IPS DF 6.9 (cell line): ENCODE data around the gene ZNF26.
"Not testable (repeated sequence)": the region's sequence is repeated elsewhere in the genome, so short reads cannot be mapped to it uniquely, and the experiment has no call there.

Experiments used
- DNase-seq: peaks from one replicate; pipeline ENCODE4 v3.0.0-alpha.2; 2013; ENCODE audit warnings: low read depth, low spot score
- H3K27ac ChIP-seq: one replicate; pipeline ENCODE4 v1.5.1; 2013; ENCODE audit warnings: low read length, control low read depth
- H3K27me3 ChIP-seq: 2 replicates; pipeline ENCODE4 v1.6.1; 2013; ENCODE audit warnings: mild to moderate bottlenecking, low read length; ENCODE audit not compliant: control insufficient read depth, insufficient read depth
- H3K36me3 ChIP-seq: 2 replicates; pipeline ENCODE4 v1.6.1; 2013; ENCODE audit warnings: low read length; ENCODE audit not compliant: control insufficient read depth, insufficient read depth
- H3K4me1 ChIP-seq: 2 replicates; pipeline ENCODE4 v1.6.1; 2013; ENCODE audit warnings: low read length; ENCODE audit not compliant: control insufficient read depth, insufficient read depth
- H3K4me3 ChIP-seq: 2 replicates; pipeline ENCODE4 v1.5.1; 2013; ENCODE audit warnings: mild to moderate bottlenecking, low read length
- H3K9me3 ChIP-seq: 2 replicates; pipeline ENCODE4 v1.6.1; 2013; ENCODE audit warnings: low read length, inconsistent platforms; ENCODE audit not compliant: control insufficient read depth, insufficient read depth
- WGBS: extraction: QIAGEN DNeasy Blood & Tissue Kit; methylation state at CpG from one replicate; pipeline ENCODE4 v1.1.7; 2013; ENCODE audit warnings: mixed read lengths, missing lambda C conversion rate; ENCODE audit not compliant: insufficient read length, insufficient coverage; 5-methylcytosine and 5-hydroxymethylcytosine counted together

The ZNF26 gene

DNA sequence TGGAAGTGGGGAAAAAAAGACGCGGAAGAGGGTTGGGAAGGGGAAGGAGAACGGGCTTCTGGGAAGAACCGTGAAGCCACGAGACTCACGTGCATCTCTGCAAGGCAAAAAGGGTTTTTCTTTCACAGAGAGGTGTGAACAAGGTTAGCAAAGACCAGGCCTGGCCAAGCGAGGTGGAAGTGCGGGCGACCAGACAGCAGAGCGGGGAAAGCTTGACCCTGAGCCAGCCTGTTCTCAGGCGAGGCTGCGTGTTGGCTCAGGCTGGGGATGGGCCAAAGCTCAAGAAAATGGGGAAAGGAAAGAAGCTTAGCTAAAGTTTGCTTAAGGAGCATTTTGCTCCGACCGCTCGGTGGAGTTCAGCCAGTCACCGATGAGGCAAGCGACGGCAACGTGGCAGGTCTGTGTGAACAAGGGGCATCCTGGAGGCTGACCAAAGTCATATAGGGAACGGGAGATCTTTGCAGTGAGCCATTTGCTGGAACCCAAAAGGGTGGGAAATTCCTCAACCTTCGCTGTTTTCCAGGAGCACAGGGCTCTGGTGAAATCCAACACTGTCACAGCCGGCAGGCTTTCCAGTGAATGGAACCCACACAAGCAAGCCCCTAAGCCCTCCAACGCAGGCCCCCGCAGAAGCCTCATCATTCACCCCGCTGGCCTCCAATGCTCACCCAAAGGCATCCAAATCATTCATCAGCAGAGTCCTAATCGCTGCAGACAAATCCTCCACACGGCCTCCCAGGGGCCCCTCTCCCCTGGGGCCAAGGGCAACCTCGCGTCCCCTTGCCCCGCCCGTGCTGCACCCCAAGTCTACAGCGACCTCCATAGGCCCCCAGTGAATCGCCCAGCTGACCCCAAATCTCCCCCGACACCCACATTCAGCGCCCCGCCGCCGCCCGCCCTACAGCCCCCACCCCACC is 30.8 kb upstream of the ZNF26 start:
- Histone ChIP-seq H3K9me3 (peaks cover 17% of the 10 kb centered on the region), H3K4me1 (0 out of 2 replicates have a peak, but pooled peaks cover 1% of the 10 kb centered on the region), H3K27me3 (no peaks in the 10 kb centered on the region), H3K27ac (no peak overlapping the region), H3K36me3 (peaks cover 5% of the 10 kb centered on the region; the same call in 1 of the 2 replicates), H3K4me3 (peak overlapping the region; percentile 58; the same call in 1 of the 2 replicates)
- DNase-seq = no peak
- 100% methylated on average over 3 of the region's 39 CpGs for WGBS

DNA sequence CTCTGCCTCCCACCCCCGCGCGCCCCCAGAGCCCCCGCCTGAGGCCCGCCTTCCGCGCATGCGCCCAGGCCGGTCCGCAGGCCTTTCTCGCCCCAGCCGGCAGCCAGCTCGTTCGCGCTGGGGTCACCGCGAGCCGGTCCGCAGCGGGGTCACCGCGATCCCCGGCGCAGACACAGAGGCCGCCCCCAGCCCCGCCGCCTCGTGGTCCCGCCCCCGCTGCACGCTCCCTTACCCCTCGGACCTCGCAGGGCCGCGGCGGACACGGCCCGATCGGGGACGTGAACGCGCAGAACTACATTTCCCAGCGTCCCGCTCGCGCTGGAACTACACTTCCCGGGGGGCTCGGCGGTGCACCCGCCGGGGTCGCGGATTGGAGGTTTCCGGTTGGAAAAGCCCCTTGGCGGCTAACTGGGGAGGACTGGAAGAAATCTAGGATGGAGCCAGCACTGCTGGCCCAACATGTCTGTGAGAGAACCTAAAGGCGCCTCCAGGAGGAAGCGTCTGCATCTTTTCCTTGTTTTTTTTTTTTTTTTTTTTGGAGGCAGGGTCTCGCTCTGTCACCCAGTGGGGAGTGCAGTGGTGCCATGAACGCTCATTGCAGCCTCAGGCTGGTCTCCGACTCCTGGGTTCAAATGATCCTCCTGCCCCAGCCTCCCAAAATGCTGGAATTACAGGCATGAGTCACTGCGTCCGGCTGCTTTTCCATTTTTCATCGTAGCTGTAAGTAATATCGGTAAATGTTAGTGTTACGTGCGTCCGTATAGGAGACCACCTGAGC is 30.0 kb upstream of the ZNF26 start, which contains the start of gene ZNF605:
TSS of gene ZNF605 (minus strand) at position 296 of the 778 bp plus-strand sequence. CDS start 10,671 bp downstream, outside the sequence.
- H3K9me3 ChIP-seq = peaks cover 15% of the 10 kb centered on the region
- DNase-seq = peak; percentile 71
- WGBS = no CpG with 5 or more reads among the region's 67 CpGs
- H3K27me3 ChIP-seq = no peaks in the 10 kb centered on the region
- H3K27ac ChIP-seq = no peak within 1 kb of the TSS
- peaks cover 5% of the 10 kb centered on the region; the same call in 1 of the 2 replicates for H3K36me3 ChIP-seq
- H3K4me3 ChIP-seq = peak within 1 kb of the TSS; percentile 58; the same call in 1 of the 2 replicates
- 0 out of 2 replicates have a peak, but pooled peaks cover 1% of the 10 kb centered on the region for H3K4me1 ChIP-seq

DNA sequence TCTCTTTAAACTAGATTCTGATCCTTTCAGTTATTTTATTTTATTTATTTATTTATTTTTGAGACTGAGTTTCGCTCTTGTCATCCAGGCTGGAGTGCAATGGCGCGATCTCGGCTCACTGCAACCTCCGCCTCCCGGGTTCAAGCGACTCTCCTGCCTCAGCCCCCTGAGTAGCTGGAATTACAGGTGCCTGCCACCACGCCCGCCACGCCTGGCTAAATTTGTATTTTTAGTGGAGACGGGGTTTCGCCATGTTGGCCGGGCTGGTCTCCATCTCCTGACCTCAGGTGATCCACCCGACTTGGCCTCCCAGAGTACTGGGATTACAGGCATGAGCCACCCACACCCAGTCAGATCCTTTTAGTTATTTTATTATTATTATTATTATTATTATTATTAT is 24.4 kb upstream of the ZNF26 start:
- not testable (repeated sequence) for DNase-seq, H3K9me3 ChIP-seq, H3K36me3 ChIP-seq, H3K27ac ChIP-seq, H3K4me1 ChIP-seq, H3K4me3 ChIP-seq, H3K27me3 ChIP-seq
- no CpG with 5 or more reads among the region's 14 CpGs for WGBS

GRCh38 chr12:132963947-132964346 is 22.2 kb upstream of the ZNF26 start:
- not testable (repeated sequence) for H3K4me3 ChIP-seq, H3K36me3 ChIP-seq, H3K27me3 ChIP-seq, H3K27ac ChIP-seq, DNase-seq, H3K4me1 ChIP-seq
- H3K9me3 ChIP-seq = peaks cover 12% of the 10 kb centered on the region
- no CpG with 5 or more reads among the region's 10 CpGs for WGBS

GRCh38 chr12:132965796-132966195 is 20.4 kb upstream of the ZNF26 start:
- H3K27me3 ChIP-seq = no peaks in the 10 kb centered on the region
- WGBS = no CpG with 5 or more reads among the region's 12 CpGs
- no peak for DNase-seq
- no peak overlapping the region for H3K27ac ChIP-seq
- peaks cover 12% of the 10 kb centered on the region for H3K9me3 ChIP-seq
- H3K4me3 ChIP-seq = no peak overlapping the region
- H3K36me3 ChIP-seq = no peaks in the 10 kb centered on the region
- H3K4me1 ChIP-seq = no peaks in the 10 kb centered on the region

GRCh38 chr12:132966676-132967415 is 19.3 kb upstream of the ZNF26 start:
- no peak overlapping the region for H3K4me3 ChIP-seq
- WGBS = no CpG with 5 or more reads among the region's 12 CpGs
- H3K27me3 ChIP-seq = no peaks in the 10 kb centered on the region
- no peaks in the 10 kb centered on the region for H3K4me1 ChIP-seq
- H3K36me3 ChIP-seq = no peaks in the 10 kb centered on the region
- no peak for DNase-seq
- H3K9me3 ChIP-seq = peaks cover 12% of the 10 kb centered on the region
- H3K27ac ChIP-seq = no peak overlapping the region

- H3K27me3 ChIP-seq = no peaks in the 10 kb centered on the region
- H3K4me1 ChIP-seq = no peaks in the 10 kb centered on the region
- no peak overlapping the region for H3K27ac ChIP-seq
- H3K36me3 ChIP-seq = no peaks in the 10 kb centered on the region
- no CpG with 5 or more reads among the region's 21 CpGs for WGBS
- H3K4me3 ChIP-seq = no peak overlapping the region
- DNase-seq = no peak
- peaks cover 12% of the 10 kb centered on the region for H3K9me3 ChIP-seq
Observed at GRCh38 chr12:132967736-132968135, 18.4 kb upstream of the ZNF26 start.

GRCh38 chr12:132972374-132972773 is 13.8 kb upstream of the ZNF26 start:
- no peak for DNase-seq
- H3K27ac ChIP-seq = no peak overlapping the region
- no peak overlapping the region for H3K4me3 ChIP-seq
- no peaks in the 10 kb centered on the region for H3K4me1 ChIP-seq
- no peaks in the 10 kb centered on the region for H3K36me3 ChIP-seq
- no peaks in the 10 kb centered on the region for H3K27me3 ChIP-seq
- no CpG with 5 or more reads among the region's 1 CpG for WGBS
- H3K9me3 ChIP-seq = peaks cover 6% of the 10 kb centered on the region

- not testable (repeated sequence) for H3K9me3 ChIP-seq, DNase-seq, H3K4me1 ChIP-seq, H3K27me3 ChIP-seq, H3K4me3 ChIP-seq, H3K27ac ChIP-seq, H3K36me3 ChIP-seq
- no CpG with 5 or more reads among the region's 13 CpGs for WGBS
Observed at GRCh38 chr12:132976870-132977269, 9.3 kb upstream of the ZNF26 start.

DNA sequence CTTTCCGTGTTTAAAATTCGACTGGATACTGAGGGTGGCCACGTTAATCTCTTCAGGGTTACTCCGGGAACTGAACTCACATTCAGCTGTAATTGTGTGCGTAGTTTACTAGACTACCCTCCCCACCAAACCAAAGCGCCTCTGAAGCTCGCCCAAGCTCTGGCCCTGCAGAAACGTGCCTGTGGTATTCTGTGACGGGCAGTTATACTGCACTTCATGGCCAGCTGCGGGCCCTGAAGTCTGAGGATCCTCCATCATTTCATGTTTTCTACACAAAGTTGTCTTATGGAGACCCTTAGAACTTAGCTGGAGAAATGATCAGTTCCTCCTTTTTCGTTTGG is 688 bp downstream of the ZNF26 start:
- no peak for DNase-seq
- Histone ChIP-seq H3K4me3 (peak overlapping the region; percentile 74), H3K9me3 (no peaks in the 10 kb centered on the region; the same call in 1 of the 2 replicates), H3K4me1 (no peaks in the 10 kb centered on the region; the same call in 1 of the 2 replicates), H3K27ac (no peak overlapping the region), H3K27me3 (no peaks in the 10 kb centered on the region), H3K36me3 (no peaks in the 10 kb centered on the region)
- no CpG with 5 or more reads among the region's 11 CpGs for WGBS
